PC-3 (cell line): Measurements from ENCODE around the gene YLPM1.

Experiments
- EZH2 ChIP-seq: fragments of 300-600 bp; sonication (generic); IDR thresholded peaks from one replicate; pipeline ENCODE4 v1.6.1; 2017; ENCODE audit warnings: antibody characterized with exemption, mild to moderate bottlenecking, low read length; ENCODE audit not compliant: unreplicated experiment
- EZH2phosphoT487 ChIP-seq: fragments of 300-600 bp; sonication (generic); IDR thresholded peaks from 2 replicates; pipeline ENCODE4 v1.6.1; 2018; ENCODE audit warnings: mild to moderate bottlenecking, antibody characterized with exemption, low read length, borderline replicate concordance
- TF ChIP-seq, protein P1 (sequence below): fragments of 300-600 bp; sonication (generic); conservative IDR thresholded peaks from 2 replicates; pipeline ENCODE4 v1.5.1; 2017; ENCODE audit warnings: antibody characterized with exemption, low read depth, mild to moderate bottlenecking, low read length

DNA sequence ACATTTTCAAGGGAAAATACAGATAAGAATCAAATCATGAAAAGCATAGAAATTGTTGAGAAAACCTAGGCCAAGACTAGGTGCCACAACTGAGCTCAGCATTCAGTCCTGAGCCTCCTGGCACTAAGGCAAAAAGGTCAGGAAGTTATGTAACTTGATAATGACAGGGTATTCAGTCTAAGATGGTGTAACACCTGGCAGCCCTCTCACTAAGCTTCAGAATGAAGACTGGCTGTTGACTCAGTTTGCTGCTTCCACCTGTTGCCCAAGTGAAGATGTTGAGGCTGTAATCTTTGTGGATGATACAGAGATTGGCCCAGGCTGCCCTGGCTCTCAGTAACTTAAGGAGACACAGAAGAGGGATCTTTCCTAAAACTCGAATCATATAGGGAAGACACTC, 93.2 kb downstream of the YLPM1 start:
- TF ChIP-seq, protein P1, sequence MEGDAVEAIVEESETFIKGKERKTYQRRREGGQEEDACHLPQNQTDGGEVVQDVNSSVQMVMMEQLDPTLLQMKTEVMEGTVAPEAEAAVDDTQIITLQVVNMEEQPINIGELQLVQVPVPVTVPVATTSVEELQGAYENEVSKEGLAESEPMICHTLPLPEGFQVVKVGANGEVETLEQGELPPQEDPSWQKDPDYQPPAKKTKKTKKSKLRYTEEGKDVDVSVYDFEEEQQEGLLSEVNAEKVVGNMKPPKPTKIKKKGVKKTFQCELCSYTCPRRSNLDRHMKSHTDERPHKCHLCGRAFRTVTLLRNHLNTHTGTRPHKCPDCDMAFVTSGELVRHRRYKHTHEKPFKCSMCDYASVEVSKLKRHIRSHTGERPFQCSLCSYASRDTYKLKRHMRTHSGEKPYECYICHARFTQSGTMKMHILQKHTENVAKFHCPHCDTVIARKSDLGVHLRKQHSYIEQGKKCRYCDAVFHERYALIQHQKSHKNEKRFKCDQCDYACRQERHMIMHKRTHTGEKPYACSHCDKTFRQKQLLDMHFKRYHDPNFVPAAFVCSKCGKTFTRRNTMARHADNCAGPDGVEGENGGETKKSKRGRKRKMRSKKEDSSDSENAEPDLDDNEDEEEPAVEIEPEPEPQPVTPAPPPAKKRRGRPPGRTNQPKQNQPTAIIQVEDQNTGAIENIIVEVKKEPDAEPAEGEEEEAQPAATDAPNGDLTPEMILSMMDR, result no peak
- no peak for TF ChIP-seq EZH2phosphoT487
- TF ChIP-seq EZH2, result no peak
